Natural killer cell (primary cell): ENCODE measurements around the gene DGKQ. TPM values are rescaled to one million over a fixed set of nuclear protein-coding genes. Genes with fewer than 3 reads are reported as not detected.

Experiments used
- ATAC-seq, 3 donors: fragments of 150-1000 bp in 2 of 3; fragments of 200-7000 bp in 1 of 3; cut with Tn5 transposase; 1 replicate in 1 of 3; 2 replicates in 2 of 3; pipeline ENCODE4 v1.10.0; 2021; ENCODE audit warnings: mild to moderate bottlenecking in 2 of 3, moderate library complexity in 2 of 3
- DNase-seq, 2 donors: peaks; one replicate each; pipeline versions ENCODE4 v3.0.0 to v3.0.0-alpha.2; 2013 to 2021; ENCODE audit warnings: mixed read lengths in 1 of 2
- H3K27ac ChIP-seq: one replicate; pipeline ENCODE4 v1.5.1; 2013; ENCODE audit warnings: mild to moderate bottlenecking, low read length
- H3K27me3 ChIP-seq: one replicate; pipeline ENCODE4 v1.6.1; 2013; ENCODE audit warnings: low read length; ENCODE audit not compliant: control insufficient read depth, insufficient read depth
- H3K36me3 ChIP-seq: one replicate; pipeline ENCODE4 v1.6.1; 2013; ENCODE audit warnings: low read length; ENCODE audit not compliant: control insufficient read depth, insufficient read depth
- H3K4me1 ChIP-seq: one replicate; pipeline ENCODE4 v1.6.1; 2013; ENCODE audit warnings: low read length; ENCODE audit not compliant: control insufficient read depth, insufficient read depth
- H3K4me3 ChIP-seq: one replicate; pipeline ENCODE4 v1.5.1; 2013; ENCODE audit warnings: low read length
- H3K9me3 ChIP-seq: one replicate; pipeline ENCODE4 v1.6.1; 2013; ENCODE audit warnings: low read length; ENCODE audit not compliant: control insufficient read depth, insufficient read depth
- H3K27ac Mint-ChIP-seq, 2 donors: one replicate each; pipeline ENCODE4 v1.8.0; 2022; ENCODE audit warnings: mild to moderate bottlenecking in 2 of 2, mixed read lengths in 2 of 2, moderate library complexity in 1 of 2
- H3K27me3 Mint-ChIP-seq, 2 donors: one replicate each; pipeline ENCODE4 v1.8.0; 2022; ENCODE audit warnings: low read depth in 2 of 2, mixed read lengths in 2 of 2
- H3K36me3 Mint-ChIP-seq: one replicate; pipeline ENCODE4 v1.8.0; 2022; ENCODE audit warnings: mixed read lengths
- H3K4me1 Mint-ChIP-seq, 2 donors: one replicate each; pipeline ENCODE4 v1.8.0; 2022; ENCODE audit warnings: mixed read lengths in 2 of 2
- H3K4me3 Mint-ChIP-seq: one replicate; pipeline ENCODE4 v1.8.0; 2022; ENCODE audit warnings: mild to moderate bottlenecking, moderate library complexity, mixed read lengths
- H3K9me3 Mint-ChIP-seq, 2 donors: one replicate each; pipeline ENCODE4 v1.8.0; 2022; ENCODE audit warnings: mixed read lengths in 2 of 2
- WGBS: methylation state at CpG from one replicate; pipeline ENCODE4 v1.1.7; 2013; ENCODE audit warnings: missing lambda C conversion rate; ENCODE audit not compliant: insufficient coverage; 5-methylcytosine and 5-hydroxymethylcytosine counted together
- intact Hi-C: fragments of 100-400 bp; cut with micrococcal nuclease; formaldehyde crosslinking; loops from one replicate; pipeline ENCODE4 v1.14.2; 2022
- total RNA-seq, 4 donors: library from RNA; stranded (reverse); fragments of 120-200 nt in 1 of 4; gene quantifications; one replicate each; pipeline versions ENCODE4 v1.2.3 to v1.2.4, GENCODE V29; 2013 to 2022
- TF ChIP-seq, protein P1 (sequence below): fragments of 200-600 bp; IDR thresholded peaks from one replicate; pipeline ENCODE4 v1.8.0; 2022; ENCODE audit warnings: antibody characterized with exemption

The DGKQ gene
- total RNA-seq, 3 donors from 2014 or later (not counting 1 experiment from before 2014, with no cell fraction given): 64.2 to 79.5 (median 65.2) TPM

DNA sequence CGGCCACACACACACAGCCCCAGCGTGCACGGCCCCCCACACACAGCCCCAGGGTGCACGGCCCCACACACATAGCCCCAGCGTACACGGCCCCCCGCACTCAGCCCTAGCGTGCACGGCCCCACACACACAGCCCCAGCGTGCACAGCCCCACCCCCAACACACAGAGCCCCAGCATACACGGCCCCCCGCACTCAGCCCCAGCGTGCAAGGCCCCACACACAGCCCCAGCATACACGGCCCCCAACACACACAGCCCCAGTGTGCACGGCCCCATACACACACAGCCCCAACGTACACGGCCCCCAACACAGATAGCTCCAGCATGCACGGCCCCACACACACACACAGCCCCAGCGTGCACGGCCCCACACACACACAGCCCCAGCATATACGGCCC is 58.8 kb downstream of the DGKQ start:
- TF ChIP-seq, protein P1, sequence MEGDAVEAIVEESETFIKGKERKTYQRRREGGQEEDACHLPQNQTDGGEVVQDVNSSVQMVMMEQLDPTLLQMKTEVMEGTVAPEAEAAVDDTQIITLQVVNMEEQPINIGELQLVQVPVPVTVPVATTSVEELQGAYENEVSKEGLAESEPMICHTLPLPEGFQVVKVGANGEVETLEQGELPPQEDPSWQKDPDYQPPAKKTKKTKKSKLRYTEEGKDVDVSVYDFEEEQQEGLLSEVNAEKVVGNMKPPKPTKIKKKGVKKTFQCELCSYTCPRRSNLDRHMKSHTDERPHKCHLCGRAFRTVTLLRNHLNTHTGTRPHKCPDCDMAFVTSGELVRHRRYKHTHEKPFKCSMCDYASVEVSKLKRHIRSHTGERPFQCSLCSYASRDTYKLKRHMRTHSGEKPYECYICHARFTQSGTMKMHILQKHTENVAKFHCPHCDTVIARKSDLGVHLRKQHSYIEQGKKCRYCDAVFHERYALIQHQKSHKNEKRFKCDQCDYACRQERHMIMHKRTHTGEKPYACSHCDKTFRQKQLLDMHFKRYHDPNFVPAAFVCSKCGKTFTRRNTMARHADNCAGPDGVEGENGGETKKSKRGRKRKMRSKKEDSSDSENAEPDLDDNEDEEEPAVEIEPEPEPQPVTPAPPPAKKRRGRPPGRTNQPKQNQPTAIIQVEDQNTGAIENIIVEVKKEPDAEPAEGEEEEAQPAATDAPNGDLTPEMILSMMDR: no peak
- no peak overlapping the region for H3K4me3 ChIP-seq
- H3K36me3 ChIP-seq: peaks cover 29% of the 10 kb centered on the region
- H3K27ac Mint-ChIP-seq: peak overlapping the region in 1 of 2 donors; percentile 83
- peaks cover 48 to 54% of the 10 kb centered on the region in 2 donors for H3K4me1 Mint-ChIP-seq
- H3K27ac ChIP-seq: no peak overlapping the region
- WGBS: 90% methylated on average over 20 of the region's 21 CpGs
- H3K9me3 ChIP-seq: no peaks in the 10 kb centered on the region
- H3K9me3 Mint-ChIP-seq: no peaks in the 10 kb centered on the region
- H3K27me3 ChIP-seq: no peaks in the 10 kb centered on the region
- H3K27me3 Mint-ChIP-seq: no peaks in the 10 kb centered on the region
- ATAC-seq (no peak), DNase-seq (no peak)
- H3K36me3 Mint-ChIP-seq: no peaks in the 10 kb centered on the region
- intact Hi-C loops: no loop called here
- H3K4me3 Mint-ChIP-seq: peak overlapping the region; percentile 83
- H3K4me1 ChIP-seq: peaks cover 26% of the 10 kb centered on the region

DNA sequence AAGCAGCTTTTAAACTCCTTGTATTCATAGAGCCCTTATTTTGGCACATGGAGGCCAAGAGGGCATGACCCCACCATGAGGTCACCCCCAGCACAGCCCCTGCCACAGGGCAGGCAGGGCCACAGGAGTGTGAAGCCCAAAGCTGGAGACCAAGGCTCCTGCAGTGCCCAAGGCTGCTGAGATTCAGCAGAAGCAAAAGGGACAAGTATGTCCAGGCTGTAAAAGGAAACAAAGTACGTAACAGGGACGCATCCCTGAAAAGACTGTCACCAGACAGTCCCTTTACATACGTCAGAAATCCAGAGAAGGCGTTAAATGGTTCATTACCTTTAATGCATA is 60.1 kb downstream of the DGKQ start:
- DNase-seq (no peak), ATAC-seq (no peak)
- WGBS: over 99% methylated on average over 4 of the region's 4 CpGs
- H3K27me3 ChIP-seq: no peaks in the 10 kb centered on the region
- TF ChIP-seq, protein P1: no peak
- H3K4me3 ChIP-seq: no peak overlapping the region
- Mint-ChIP-seq H3K27me3 (no peaks in the 10 kb centered on the region), H3K4me1 (peaks cover 42 to 54% of the 10 kb centered on the region in 2 donors), H3K4me3 (no peak overlapping the region), H3K9me3 (no peaks in the 10 kb centered on the region), H3K27ac (no peak overlapping the region), H3K36me3 (no peaks in the 10 kb centered on the region)
- no peaks in the 10 kb centered on the region for H3K9me3 ChIP-seq
- H3K27ac ChIP-seq: no peak overlapping the region
- intact Hi-C loops: no loop called here
- H3K4me1 ChIP-seq: peaks cover 22% of the 10 kb centered on the region
- peaks cover 34% of the 10 kb centered on the region for H3K36me3 ChIP-seq

DNA sequence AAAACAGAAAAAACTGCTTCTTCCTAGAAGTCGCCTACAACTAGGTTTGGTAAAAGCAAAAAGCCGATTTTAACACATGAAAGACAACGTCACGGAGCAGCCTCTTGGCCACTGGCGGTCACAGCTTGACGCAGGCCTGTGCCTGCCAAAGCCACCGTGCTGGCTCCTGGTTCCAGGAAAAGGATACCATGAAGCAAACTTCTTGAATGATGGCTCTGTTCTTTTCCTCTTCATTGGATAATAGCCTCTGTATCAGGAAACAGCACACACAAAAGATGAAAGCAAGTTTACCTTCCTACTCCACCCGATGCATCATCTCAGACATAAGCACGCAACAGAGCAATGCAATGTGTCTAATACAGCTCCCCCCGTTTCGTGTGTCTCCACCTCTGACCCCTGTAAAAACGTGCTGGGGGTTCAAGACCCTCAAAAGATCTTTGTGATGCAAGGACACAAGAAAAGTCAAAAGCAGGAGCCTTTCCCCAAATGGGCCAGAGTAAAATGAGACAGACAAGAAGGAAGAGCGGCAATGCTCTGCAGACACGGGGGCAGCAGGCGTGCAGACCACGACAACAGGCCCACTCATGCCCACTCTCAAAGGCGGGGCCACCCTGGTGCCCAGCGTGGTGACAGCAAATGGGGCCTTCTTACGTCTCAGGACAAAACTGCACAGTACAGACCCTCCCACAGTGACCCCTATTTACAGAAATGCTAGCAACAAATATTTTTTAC is 60.7 kb downstream of the DGKQ start:
- peaks cover 35% of the 10 kb centered on the region for H3K36me3 ChIP-seq
- no peak for ATAC-seq

More for the DNA sequence above, 60.7 kb downstream of the DGKQ start:
- DNase-seq: no peak
- no peaks in the 10 kb centered on the region for H3K27me3 ChIP-seq
- Mint-ChIP-seq H3K9me3 (no peaks in the 10 kb centered on the region), H3K4me3 (no peak overlapping the region), H3K4me1 (peaks cover 38 to 50% of the 10 kb centered on the region in 2 donors), H3K27me3 (no peaks in the 10 kb centered on the region), H3K36me3 (no peaks in the 10 kb centered on the region), H3K27ac (no peak overlapping the region)
- peaks cover 22% of the 10 kb centered on the region for H3K4me1 ChIP-seq
- intact Hi-C loops: no loop called here
- TF ChIP-seq, protein P1: no peak
- H3K27ac ChIP-seq: no peak overlapping the region
- H3K4me3 ChIP-seq: no peak overlapping the region
- 93% methylated on average over 19 of the region's 19 CpGs for WGBS
- no peaks in the 10 kb centered on the region for H3K9me3 ChIP-seq
